ENCODE measurements around the gene ABCF3.

The ABCF3 gene

GRCh38 chr3:184236033-184236410 is 50.0 kb downstream of the ABCF3 start:
- Histone ChIP-seq H3K4me3 (ENCODE audit: severe bottlenecking) (no peak overlapping the region), H3K36me3 (ENCODE audit: low read depth) (no peaks in the 10 kb centered on the region), H3K4me1 (ENCODE audit: insufficient read depth, poor library complexity, severe bottlenecking) (peaks cover 3% of the 10 kb centered on the region), H3K9me3 (ENCODE audit: severe bottlenecking) (no peaks in the 10 kb centered on the region), H3K27me3 (ENCODE audit: insufficient read depth, poor library complexity, severe bottlenecking) (peaks cover 12% of the 10 kb centered on the region), H3K27ac (ENCODE audit: poor library complexity, severe bottlenecking) (no peak overlapping the region)
- DNase-seq (ENCODE audit: low spot score) (no peak), ATAC-seq (ENCODE audit: low read depth) (no peak)
- TF ChIP-seq CTCF (IDR thresholded peaks at IDR 0.05; ENCODE audit: poor library complexity, severe bottlenecking), result no peak

GRCh38 chr3:184236636-184237035 is 50.6 kb downstream of the ABCF3 start:
- Histone ChIP-seq H3K4me3 (ENCODE audit: severe bottlenecking) (no peak overlapping the region), H3K36me3 (ENCODE audit: low read depth) (no peaks in the 10 kb centered on the region), H3K27me3 (ENCODE audit: insufficient read depth, poor library complexity, severe bottlenecking) (peaks cover 6% of the 10 kb centered on the region), H3K4me1 (ENCODE audit: insufficient read depth, poor library complexity, severe bottlenecking) (peaks cover 3% of the 10 kb centered on the region), H3K9me3 (ENCODE audit: severe bottlenecking) (no peaks in the 10 kb centered on the region), H3K27ac (ENCODE audit: poor library complexity, severe bottlenecking) (no peak overlapping the region)
- DNase-seq (ENCODE audit: low spot score) (no peak), ATAC-seq (ENCODE audit: low read depth) (no peak)
- TF ChIP-seq CTCF (IDR thresholded peaks at IDR 0.05; ENCODE audit: poor library complexity, severe bottlenecking), result no peak

- Histone ChIP-seq H3K4me1 (ENCODE audit: insufficient read depth, poor library complexity, severe bottlenecking) (peaks cover 3% of the 10 kb centered on the region), H3K27ac (ENCODE audit: poor library complexity, severe bottlenecking) (no peak overlapping the region), H3K4me3 (ENCODE audit: severe bottlenecking) (no peak overlapping the region), H3K9me3 (ENCODE audit: severe bottlenecking) (no peaks in the 10 kb centered on the region), H3K27me3 (ENCODE audit: insufficient read depth, poor library complexity, severe bottlenecking) (peaks cover 2% of the 10 kb centered on the region), H3K36me3 (ENCODE audit: low read depth) (no peaks in the 10 kb centered on the region)
- DNase-seq (ENCODE audit: low spot score), result no peak
- no peak for TF ChIP-seq CTCF (IDR thresholded peaks at IDR 0.05; ENCODE audit: poor library complexity, severe bottlenecking)
- ATAC-seq (ENCODE audit: low read depth), result no peak
Observed at GRCh38 chr3:184237211-184237610, 51.2 kb downstream of the ABCF3 start.

- Histone ChIP-seq H3K27me3 (ENCODE audit: insufficient read depth, poor library complexity, severe bottlenecking) (no peaks in the 10 kb centered on the region), H3K4me1 (ENCODE audit: insufficient read depth, poor library complexity, severe bottlenecking) (peaks cover 3% of the 10 kb centered on the region), H3K27ac (ENCODE audit: poor library complexity, severe bottlenecking) (no peak overlapping the region), H3K4me3 (ENCODE audit: severe bottlenecking) (no peak overlapping the region), H3K9me3 (ENCODE audit: severe bottlenecking) (no peaks in the 10 kb centered on the region), H3K36me3 (ENCODE audit: low read depth) (peaks cover 3% of the 10 kb centered on the region)
- no peak for TF ChIP-seq CTCF (IDR thresholded peaks at IDR 0.05; ENCODE audit: poor library complexity, severe bottlenecking)
- ATAC-seq (ENCODE audit: low read depth) (no peak), DNase-seq (ENCODE audit: low spot score) (no peak)
Observed at GRCh38 chr3:184237807-184238206, 51.8 kb downstream of the ABCF3 start.

- H3K9me3 ChIP-seq (ENCODE audit: severe bottlenecking), result no peaks in the 10 kb centered on the region
- peaks cover 8% of the 10 kb centered on the region for H3K36me3 ChIP-seq (ENCODE audit: low read depth)
- no peaks in the 10 kb centered on the region for H3K27me3 ChIP-seq (ENCODE audit: insufficient read depth, poor library complexity, severe bottlenecking)
- H3K4me1 ChIP-seq (ENCODE audit: insufficient read depth, poor library complexity, severe bottlenecking), result peaks cover 3% of the 10 kb centered on the region
- no peak overlapping the region for H3K4me3 ChIP-seq (ENCODE audit: severe bottlenecking)
- no peak for DNase-seq (ENCODE audit: low spot score)
- H3K27ac ChIP-seq (ENCODE audit: poor library complexity, severe bottlenecking), result no peak overlapping the region
- no peak for TF ChIP-seq CTCF (IDR thresholded peaks at IDR 0.05; ENCODE audit: poor library complexity, severe bottlenecking)
- no peak for ATAC-seq (ENCODE audit: low read depth)
Observed at GRCh38 chr3:184238246-184238818, 52.3 kb downstream of the ABCF3 start.
